ENCODE results near the gene GREB1.

The GREB1 gene

DNA sequence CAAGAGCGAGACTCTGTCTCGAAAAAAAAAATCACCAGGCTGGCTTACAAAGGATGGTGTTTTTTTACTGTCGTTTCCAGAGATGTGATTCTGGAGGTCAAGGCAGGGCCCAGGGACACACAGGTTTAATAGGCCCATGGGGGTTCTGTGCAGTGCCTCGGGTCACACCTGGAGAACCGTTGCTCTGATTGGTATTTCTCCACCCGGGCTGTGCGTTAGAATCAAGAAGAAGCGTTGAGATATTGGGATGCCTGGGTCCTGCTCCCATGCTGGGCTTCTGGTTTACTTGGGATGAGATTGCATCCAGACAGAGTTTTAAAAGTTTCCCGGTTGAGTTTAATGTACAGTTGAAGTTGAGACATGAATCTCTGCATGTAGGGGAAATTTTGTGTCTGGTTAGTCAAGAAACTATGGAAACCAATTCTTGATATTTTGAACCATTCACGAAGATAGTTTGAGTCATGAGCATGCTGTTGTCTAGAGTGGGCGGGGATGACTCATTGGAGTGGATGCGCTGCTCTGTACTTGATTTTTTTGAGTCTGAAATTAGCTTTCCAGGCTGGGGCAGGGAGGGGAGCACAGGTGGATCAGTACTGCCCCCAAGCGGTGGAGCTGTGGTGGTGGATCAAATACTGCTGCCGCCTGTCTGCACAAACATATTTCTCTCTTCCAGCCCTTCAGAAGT, 50.1 kb downstream of the GREB1 start:
- DNase-seq (ENCODE audit: insufficient read length, low spot score) (peak; percentile 68), FAIRE-seq (peak; percentile 25)
- TF ChIP-seq, protein P1, sequence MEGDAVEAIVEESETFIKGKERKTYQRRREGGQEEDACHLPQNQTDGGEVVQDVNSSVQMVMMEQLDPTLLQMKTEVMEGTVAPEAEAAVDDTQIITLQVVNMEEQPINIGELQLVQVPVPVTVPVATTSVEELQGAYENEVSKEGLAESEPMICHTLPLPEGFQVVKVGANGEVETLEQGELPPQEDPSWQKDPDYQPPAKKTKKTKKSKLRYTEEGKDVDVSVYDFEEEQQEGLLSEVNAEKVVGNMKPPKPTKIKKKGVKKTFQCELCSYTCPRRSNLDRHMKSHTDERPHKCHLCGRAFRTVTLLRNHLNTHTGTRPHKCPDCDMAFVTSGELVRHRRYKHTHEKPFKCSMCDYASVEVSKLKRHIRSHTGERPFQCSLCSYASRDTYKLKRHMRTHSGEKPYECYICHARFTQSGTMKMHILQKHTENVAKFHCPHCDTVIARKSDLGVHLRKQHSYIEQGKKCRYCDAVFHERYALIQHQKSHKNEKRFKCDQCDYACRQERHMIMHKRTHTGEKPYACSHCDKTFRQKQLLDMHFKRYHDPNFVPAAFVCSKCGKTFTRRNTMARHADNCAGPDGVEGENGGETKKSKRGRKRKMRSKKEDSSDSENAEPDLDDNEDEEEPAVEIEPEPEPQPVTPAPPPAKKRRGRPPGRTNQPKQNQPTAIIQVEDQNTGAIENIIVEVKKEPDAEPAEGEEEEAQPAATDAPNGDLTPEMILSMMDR (IDR thresholded peaks at IDR 0.05; ENCODE audit: insufficient read depth, missing control alignments): peak; percentile 93

DNA sequence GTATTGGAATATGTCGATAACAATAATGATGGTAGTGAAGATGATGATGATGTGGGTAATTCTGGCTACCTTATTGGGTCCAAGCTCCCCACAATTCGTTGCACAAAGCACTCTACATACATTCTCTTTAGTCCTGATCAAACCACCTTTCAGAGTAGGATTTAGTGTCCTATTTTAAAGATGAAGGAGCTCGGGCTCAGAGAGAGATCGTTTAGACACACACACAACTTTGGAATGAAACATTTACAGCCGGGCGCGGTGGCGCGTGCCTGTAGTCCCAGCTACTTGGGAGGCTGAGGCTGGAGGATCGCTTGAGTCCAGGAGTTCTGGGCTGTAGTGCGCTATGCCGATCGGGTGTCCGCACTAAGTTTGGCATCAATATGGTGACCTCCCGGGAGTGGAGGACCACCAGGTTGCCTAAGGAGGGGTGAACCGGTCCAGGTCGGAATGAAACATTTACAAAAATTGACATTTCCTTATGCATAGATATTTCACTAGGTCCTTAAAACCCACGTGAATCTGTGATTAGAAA, 50.7 kb downstream of the GREB1 start:
- FAIRE-seq (no peak), DNase-seq (ENCODE audit: insufficient read length, low spot score) (no peak)
- TF ChIP-seq, protein P1 (IDR thresholded peaks at IDR 0.05; ENCODE audit: insufficient read depth, missing control alignments): no peak

DNA sequence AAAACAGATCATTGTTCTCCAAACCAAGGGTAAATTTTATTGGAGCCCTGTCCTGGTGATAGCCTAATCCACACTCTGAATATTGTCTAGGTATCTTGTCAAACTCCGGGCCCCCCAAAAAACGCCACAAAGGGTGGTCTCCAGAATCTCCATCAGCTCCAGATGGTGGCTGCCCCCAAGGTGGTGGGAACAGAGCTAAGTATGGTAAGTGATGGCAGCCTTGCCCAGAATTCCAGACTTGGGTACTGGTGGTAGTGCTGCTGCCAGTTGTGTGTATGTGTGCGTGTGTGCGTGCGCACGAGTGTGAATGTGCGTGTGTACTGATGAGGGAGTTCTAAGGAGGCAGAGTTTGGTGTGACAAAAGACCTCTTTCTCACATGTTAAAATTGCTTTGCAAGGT, 51.2 kb downstream of the GREB1 start:
- TF ChIP-seq, protein P1 (IDR thresholded peaks at IDR 0.05; ENCODE audit: insufficient read depth, missing control alignments): no peak
- FAIRE-seq (no peak), DNase-seq (ENCODE audit: insufficient read length, low spot score) (no peak)

DNA sequence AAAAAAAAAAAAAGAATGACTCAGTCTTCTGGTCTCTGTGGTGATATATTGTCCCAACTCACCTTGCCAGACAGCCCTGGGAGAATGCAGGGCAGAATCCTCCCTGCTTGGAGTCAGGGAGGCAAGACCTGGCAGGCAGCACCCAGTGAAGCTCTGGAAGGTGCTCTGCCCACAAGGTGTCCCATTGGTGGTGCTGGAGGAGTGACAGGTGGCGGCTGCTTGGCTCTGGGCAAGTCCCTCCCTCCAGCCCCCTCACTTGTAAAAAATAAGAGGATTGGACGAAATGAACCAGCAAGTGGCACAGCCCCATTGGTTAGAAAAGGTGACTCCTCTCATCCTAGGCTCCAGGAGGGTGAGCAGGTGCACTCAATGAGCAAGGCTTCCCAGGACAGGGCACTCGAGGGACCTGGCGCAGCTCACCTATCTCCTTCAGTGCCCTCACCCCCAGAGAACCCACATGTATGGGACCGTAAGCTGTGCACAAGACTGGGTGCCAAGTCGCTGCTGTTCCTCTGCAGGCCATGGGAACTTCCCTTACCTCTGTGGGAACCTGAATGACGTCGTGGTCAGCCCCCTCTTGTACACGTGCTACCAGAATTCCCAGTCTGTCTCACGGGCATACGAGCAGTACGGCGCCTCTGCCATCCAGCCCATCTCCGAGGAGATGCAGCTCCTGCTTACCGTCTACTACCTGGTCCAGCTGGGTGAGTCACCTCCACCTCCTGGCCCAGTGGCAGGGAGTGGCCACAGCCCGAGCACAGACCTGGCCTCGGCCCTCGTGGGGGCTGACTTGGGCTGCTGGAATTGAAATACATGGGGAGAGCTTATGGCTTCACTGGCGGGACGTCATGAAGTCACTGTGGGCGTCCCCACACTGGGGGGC, 54.6 kb downstream of the GREB1 start:
- DNase-seq (ENCODE audit: insufficient read length, low spot score): no peak
- FAIRE-seq: no peak
- TF ChIP-seq, protein P1 (IDR thresholded peaks at IDR 0.05; ENCODE audit: insufficient read depth, missing control alignments): no peak

DNA sequence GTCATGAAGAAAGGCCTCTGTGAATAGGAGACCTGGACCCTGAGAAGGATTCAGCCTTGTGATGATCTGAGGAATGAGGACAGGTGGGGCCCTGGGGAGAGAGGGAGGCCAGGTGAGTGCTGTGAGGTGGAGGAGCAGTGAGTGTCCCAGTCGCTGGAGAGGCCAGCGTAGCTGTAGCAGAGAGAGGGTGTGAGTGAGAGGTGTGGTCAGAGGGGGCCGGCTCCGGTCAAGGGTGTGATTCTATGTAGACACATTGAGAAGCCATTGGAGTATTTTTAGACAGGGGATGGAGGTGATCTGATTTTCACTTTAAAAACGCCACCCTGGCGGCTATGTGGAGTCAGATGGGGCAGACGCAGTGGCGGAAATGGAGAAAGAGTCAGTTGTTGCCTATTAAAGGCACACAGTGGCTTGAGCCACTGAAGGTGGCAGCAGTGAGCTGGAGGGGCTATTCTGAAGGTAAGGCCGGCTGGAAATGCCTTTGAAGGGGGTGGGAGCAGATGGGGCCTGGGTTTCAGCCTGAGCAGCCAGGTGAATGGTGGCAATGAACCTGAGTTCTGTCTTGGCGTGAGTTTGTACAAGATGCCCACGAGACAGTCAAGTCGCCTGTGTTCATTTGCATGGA, 55.6 kb downstream of the GREB1 start:
- DNase-seq (ENCODE audit: insufficient read length, low spot score): no peak
- FAIRE-seq: no peak
- TF ChIP-seq, protein P1 (IDR thresholded peaks at IDR 0.05; ENCODE audit: insufficient read depth, missing control alignments): peak; percentile 7

DNA sequence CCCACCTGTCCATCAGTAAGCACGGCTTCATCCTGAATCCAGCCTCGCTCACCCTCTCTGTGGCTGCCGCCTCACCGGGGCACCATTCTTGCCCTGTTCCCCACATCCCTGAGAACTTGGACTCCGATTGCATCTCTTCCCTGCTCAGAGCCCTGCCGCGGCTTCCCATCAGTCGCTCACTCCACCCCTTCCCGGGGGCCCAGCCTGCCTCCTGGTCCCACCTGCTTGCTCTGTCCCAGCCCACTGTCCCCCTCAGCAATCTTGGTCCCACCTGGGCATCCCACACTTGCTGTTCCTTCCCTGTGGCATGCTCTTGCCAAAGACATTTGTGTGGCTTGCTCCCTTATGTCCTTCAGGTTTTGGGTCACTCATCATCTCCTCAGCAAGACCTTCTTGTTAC, 56.3 kb downstream of the GREB1 start:
- DNase-seq (ENCODE audit: insufficient read length, low spot score): no peak
- TF ChIP-seq, protein P1 (IDR thresholded peaks at IDR 0.05; ENCODE audit: insufficient read depth, missing control alignments): no peak
- no peak for FAIRE-seq

All from D721Med (cell line).